Measurements from ENCODE around the gene CD83. TPM values are rescaled to one million over a fixed set of nuclear protein-coding genes. Genes with fewer than 3 reads are reported as not detected.

The CD83 gene
- total and polyA plus RNA-seq, 9 of the 15 experiments (the other 6 are each of a cell fraction or from before 2014, with no cell fraction given) = 2.5 to 4.1 (median 3.4) TPM

- ATAC-seq = no peak
- Histone ChIP-seq H3K9me1 (ENCODE audit: control insufficient read depth, insufficient read depth, low read length) (no peaks in the 10 kb centered on the region), H3K27me3 (ENCODE audit: control insufficient read depth in 2 of 2, insufficient read depth in 2 of 2, low read length in 2 of 2) (no peaks in the 10 kb centered on the region), H3K9ac (ENCODE audit: insufficient read depth in 1 of 2, low read depth in 2 of 2, low read length in 2 of 2) (no peak overlapping the region; a peak in 1 of 4 replicates), H2AFZ (ENCODE audit: low read depth, low read length) (peak overlapping the region; percentile 78), H3K9me3 (replicated peaks; ENCODE audit: control insufficient read depth, insufficient read depth, low read depth, low read length) (no peaks in the 10 kb centered on the region), H3K4me3 (no peak overlapping the region), H3K4me2 (ENCODE audit: insufficient read depth, low read length) (peak overlapping the region; percentile 17; the same call in 1 of the 2 replicates), H3K36me3 (ENCODE audit: control insufficient read depth, insufficient read depth, low read length) (no peaks in the 10 kb centered on the region), H3K4me1 (replicated peaks in 1 of 2; ENCODE audit: control insufficient read depth in 2 of 2, insufficient read depth in 2 of 2, low read length in 2 of 2) (peaks cover 4 to 11% of the 10 kb centered on the region in 2 experiments; a peak in 2 of 5 replicates), H4K20me1 (replicated peaks; ENCODE audit: control insufficient read depth, insufficient read depth, low read length) (no peaks in the 10 kb centered on the region), H3K79me2 (ENCODE audit: control insufficient read depth, insufficient read depth, low read length) (no peaks in the 10 kb centered on the region), H3K27ac (ENCODE audit: extremely low read depth, low read depth, low read length) (no peak overlapping the region)
- WGBS (ENCODE audit: insufficient coverage, low coverage, missing lambda C conversion rate) = 10% methylated on average over 4 of the region's 4 CpGs
- BruUV-seq (replicated peaks) = no TSS peak
- no peak for FAIRE-seq
- no peak for DNase-seq (ENCODE audit: extremely low read depth in 1 of 4, low spot score in 3 of 4)
- CTCF ChIA-PET (ENCODE audit: low intra/inter-chr PET ratio) = interaction anchor here (0.6 to 1.4 kb wide), 3 partner anchors 16 to 1362 kb away, joined by 3 to 12 read pairs (median 4); no protein-coding TSS in a partner anchor
- intact Hi-C loops (cut with micrococcal nuclease) (loop anchor here (1.0 to 5.0 kb wide), 2 partner anchors 16 to 221 kb away; no protein-coding TSS in a partner anchor), in situ Hi-C loops (cut with MboI) (no loop called here)
- POLR2A ChIA-PET = interaction anchor here (0.6 to 1.3 kb wide), 5 partner anchors 10 to 1384 kb away, joined by 3 to 6 read pairs (median 4); no protein-coding TSS in a partner anchor
- TF ChIP-seq BRF1 (IDR thresholded peaks at IDR 0.05; ENCODE audit: borderline replicate concordance, extremely low read depth, insufficient read length) (no peak), ERF (CRISPR knock-in tag; IDR thresholded peaks at IDR 0.05) (no peak), ETS2 (tag; IDR thresholded peaks at IDR 0.05; ENCODE audit: borderline replicate concordance, poor library complexity, severe bottlenecking) (no peak), GTF2E2 (tag; IDR thresholded peaks at IDR 0.05) (no peak), POLR3A (IDR thresholded peaks at IDR 0.05; ENCODE audit: borderline replicate concordance, extremely low read depth, insufficient read depth, insufficient read length) (no peak), SRSF1 (IDR thresholded peaks at IDR 0.05; ENCODE audit: low read depth, low read length) (no peak), ZNF583 (CRISPR knock-in tag; IDR thresholded peaks at IDR 0.05) (no peak), NR2F6 (CRISPR knock-in tag; IDR thresholded peaks at IDR 0.05) (no peak), E2F8 (IDR thresholded peaks at IDR 0.05; ENCODE audit: low read depth, partially characterized antibody) (no peak), ZNF324 (CRISPR knock-in tag; IDR thresholded peaks at IDR 0.05) (no peak), ZNF695 (CRISPR knock-in tag; IDR thresholded peaks at IDR 0.05) (no peak)
- TF ChIP-seq, protein P1, sequence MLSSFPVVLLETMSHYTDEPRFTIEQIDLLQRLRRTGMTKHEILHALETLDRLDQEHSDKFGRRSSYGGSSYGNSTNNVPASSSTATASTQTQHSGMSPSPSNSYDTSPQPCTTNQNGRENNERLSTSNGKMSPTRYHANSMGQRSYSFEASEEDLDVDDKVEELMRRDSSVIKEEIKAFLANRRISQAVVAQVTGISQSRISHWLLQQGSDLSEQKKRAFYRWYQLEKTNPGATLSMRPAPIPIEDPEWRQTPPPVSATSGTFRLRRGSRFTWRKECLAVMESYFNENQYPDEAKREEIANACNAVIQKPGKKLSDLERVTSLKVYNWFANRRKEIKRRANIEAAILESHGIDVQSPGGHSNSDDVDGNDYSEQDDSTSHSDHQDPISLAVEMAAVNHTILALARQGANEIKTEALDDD (IDR thresholded peaks at IDR 0.05) = no peak
- TF ChIP-seq, protein P2, sequence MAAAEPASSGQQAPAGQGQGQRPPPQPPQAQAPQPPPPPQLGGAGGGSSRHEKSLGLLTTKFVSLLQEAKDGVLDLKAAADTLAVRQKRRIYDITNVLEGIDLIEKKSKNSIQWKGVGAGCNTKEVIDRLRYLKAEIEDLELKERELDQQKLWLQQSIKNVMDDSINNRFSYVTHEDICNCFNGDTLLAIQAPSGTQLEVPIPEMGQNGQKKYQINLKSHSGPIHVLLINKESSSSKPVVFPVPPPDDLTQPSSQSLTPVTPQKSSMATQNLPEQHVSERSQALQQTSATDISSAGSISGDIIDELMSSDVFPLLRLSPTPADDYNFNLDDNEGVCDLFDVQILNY (CRISPR knock-in tag; IDR thresholded peaks at IDR 0.05) = no peak
Measured at GRCh38 chr6:14128746-14129145, 11.2 kb downstream of the CD83 start.

Measured in K562 (cell line).